ENCODE results near the gene ESRRA.
"Not testable (repeated sequence)": the region's sequence is repeated elsewhere in the genome, so short reads cannot be mapped to it uniquely, and the experiment has no call there.

Gene ESRRA

GRCh38 chr11:64292460-64293254, 12.7 kb upstream of the ESRRA start:
- no peak for DNase-seq

GRCh38 chr11:64294774-64295173, 10.6 kb upstream of the ESRRA start:
- no peak for DNase-seq

GRCh38 chr11:64295760-64296159, 9.6 kb upstream of the ESRRA start:
- no peak for DNase-seq

GRCh38 chr11:64296236-64296635, 9.1 kb upstream of the ESRRA start:
- no peak for DNase-seq

- DNase-seq: no peak
Observed at GRCh38 chr11:64296830-64297698, 8.3 kb upstream of the ESRRA start.

- DNase-seq: no peak
Observed at GRCh38 chr11:64297699-64298358, 7.5 kb upstream of the ESRRA start.

- no peak for DNase-seq
Observed at GRCh38 chr11:64298966-64299846, 6.1 kb upstream of the ESRRA start.

GRCh38 chr11:64299847-64300648, 5.3 kb upstream of the ESRRA start, which contains the start of gene CATSPERZ:
CATSPERZ (plus strand) TSS chr11:64300358; CDS start chr11:64300411, 53 bp downstream.
- no peak for DNase-seq

- DNase-seq: no peak
Observed at GRCh38 chr11:64303109-64304031, 2.0 kb upstream of the ESRRA start.

GRCh38 chr11:64304032-64304315, 1.4 kb upstream of the ESRRA start:
- DNase-seq: no peak

GRCh38 chr11:64304316-64305072, 830 bp upstream of the ESRRA start:
- DNase-seq: peak; percentile 97

GRCh38 chr11:64305691-64306562, 603 bp downstream of the ESRRA start:
- peak; percentile 50 for DNase-seq

GRCh38 chr11:64306563-64306875, 1.2 kb downstream of the ESRRA start:
- DNase-seq: no peak

GRCh38 chr11:64306876-64307622, 1.7 kb downstream of the ESRRA start:
- DNase-seq: no peak

GRCh38 chr11:64307795-64308194, 2.5 kb downstream of the ESRRA start:
- not testable (repeated sequence) for DNase-seq

GRCh38 chr11:64312947-64313346, 7.6 kb downstream of the ESRRA start:
- no peak for DNase-seq

GRCh38 chr11:64313491-64314145, 8.3 kb downstream of the ESRRA start:
- DNase-seq: no peak

Measured in T-helper 9 cell (primary cell).